HG03571 (cell line): ENCODE data around the gene FCF1.

ENCODE experiments used
- ATAC-seq: cut with Tn5 transposase; IDR thresholded peaks from one replicate; pipeline ENCODE4 v1.9.1; 2021; ENCODE audit not compliant: unreplicated experiment

The FCF1 gene

DNA sequence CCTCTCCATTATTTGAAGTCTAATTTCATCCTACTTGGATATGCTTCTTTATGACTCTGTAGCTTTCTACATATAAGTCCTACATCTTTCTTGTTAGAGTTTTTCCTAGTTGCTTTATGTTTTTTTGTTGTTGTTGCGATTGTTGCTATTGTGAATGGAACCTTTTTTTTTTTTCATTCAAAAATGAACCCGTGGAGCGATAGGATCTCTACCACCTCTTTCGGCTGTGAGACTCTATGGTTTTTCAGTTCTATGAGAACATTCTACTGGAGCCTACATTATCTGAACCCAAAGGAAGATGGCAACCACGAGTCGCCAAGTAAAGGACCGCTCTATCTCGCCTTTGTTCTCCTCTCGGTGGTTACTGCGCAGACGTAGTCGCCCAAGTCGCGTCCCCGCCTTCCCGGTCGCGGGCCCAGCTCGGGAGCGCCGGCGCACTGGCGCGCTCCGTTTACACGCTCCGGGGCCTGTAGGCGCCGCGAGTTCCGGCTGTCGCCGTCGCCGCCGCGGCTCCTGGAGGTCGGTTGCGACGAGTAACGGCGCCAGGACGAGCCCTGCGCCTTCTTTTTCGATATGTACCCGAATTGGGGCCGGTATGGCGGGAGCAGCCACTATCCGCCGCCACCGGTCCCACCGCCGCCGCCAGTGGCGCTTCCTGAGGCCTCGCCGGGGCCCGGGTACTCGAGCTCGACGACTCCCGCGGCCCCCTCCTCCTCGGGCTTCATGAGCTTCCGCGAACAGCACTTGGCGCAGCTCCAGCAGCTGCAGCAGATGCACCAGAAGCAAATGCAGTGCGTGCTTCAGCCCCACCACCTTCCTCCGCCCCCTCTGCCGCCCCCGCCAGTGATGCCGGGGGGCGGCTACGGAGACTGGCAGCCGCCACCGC lies 50.2 kb downstream of the FCF1 start, which contains the start of gene YLPM1:
Gene YLPM1, plus strand, starts transcription at position 400 of the 886 bp plus-strand sequence. Its CDS starts 174 bp downstream, at position 574.
- peak; percentile 93 for ATAC-seq

DNA sequence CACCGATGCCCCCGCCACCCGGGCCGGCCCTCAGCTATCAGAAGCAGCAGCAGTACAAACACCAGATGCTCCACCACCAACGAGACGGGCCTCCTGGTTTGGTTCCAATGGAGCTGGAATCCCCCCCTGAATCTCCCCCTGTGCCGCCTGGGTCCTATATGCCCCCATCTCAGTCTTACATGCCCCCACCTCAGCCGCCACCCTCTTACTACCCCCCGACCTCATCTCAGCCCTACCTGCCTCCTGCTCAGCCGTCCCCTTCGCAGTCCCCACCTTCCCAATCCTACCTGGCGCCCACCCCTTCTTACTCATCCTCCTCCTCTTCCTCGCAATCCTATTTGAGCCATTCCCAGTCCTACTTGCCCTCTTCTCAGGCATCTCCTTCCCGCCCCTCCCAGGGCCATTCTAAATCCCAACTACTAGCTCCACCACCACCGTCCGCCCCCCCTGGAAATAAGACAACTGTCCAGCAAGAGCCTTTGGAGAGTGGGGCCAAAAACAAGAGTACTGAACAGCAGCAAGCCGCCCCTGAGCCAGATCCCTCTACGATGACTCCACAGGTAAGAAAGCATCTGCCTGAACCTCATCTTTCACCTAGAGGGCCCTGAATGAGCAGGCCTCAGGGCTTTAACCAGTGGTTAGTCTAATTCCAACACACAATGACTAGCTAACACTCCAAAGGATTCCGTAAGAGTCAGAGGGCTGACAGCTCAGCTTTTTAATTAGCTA lies 51.0 kb downstream of the FCF1 start:
- no peak for ATAC-seq

DNA sequence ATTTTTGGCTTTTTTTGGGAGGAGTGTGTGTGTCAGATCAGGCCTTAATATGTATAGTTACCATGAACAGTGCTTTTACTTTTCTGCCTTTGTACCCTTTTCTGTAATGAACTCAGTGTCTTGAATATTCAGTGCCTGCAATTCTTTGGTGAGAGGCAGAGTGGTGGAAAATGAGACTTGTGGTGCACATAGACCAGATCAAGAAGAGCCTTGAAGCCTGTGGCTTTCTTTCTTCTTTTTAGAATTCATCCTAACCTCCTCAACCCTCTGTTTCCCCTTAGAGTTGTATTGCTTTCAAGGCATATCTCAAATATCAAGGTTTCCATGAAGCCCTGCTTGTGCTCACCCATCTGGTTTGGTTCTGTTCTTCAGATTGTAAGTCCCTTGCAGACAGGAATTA lies 52.8 kb downstream of the FCF1 start:
- ATAC-seq = no peak

DNA sequence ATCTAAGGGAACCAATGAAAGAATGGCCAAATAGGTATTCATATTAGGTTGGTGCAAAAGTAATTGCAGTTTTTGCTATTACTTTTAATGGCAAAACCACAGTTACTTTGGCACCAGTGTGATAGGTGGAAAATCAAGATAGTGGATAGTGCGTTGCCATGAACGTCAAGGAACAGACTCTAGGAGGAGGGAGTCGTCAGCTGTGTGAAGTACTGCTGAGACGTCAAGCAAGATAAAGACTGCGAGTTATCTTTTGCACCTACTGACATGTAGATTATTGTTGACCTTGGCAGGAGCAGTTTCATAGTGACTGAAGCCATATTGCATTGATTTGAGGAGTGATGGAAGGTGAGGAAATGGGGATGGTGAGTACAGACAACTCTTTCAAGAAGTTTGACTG lies 58.5 kb downstream of the FCF1 start:
- no peak for ATAC-seq

DNA sequence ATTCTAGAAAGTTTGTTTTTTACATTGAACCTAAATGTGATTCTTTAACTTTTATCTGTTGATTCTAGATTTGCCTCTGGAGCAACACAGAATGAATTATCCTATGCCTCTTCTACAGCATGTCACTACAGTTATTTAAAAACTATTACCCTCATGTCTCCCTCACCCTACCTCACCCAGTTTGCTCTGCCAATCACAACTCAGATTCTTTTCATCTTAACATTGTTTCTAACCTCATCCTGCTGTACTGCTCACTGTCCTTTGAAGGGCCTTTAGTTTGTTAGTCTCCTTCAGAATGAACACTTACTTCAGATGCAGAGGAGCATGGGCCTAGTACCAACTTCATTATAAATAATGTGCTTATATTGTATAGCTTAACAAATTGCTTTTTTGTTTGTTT lies 71.7 kb downstream of the FCF1 start:
- ATAC-seq = no peak

DNA sequence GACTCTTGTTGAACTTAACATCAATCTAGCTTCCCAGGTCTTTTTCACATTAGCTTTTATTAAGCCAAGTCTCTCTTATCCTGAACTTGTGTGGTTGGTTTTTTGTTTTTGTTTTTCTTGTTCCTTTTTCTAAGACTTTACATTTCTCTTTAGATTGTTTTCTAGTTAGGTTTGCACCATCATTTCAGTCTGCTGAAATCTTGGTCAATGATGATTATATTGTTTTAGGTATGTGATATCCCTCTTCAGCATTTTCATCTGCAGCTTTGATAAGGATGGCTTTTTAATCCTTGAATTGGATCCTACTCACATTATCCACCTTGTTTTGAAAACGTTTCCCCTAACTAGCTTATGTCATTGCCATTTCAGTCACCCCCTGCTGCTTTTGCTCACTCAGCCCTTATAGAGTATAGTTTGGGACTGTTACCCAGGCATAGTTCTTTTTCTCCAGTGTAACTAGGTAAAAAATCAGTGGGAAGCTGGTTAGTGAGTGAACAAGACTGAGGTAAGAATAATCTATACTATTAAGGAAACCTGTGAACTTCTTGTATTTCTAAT lies 72.2 kb downstream of the FCF1 start:
- no peak for ATAC-seq

DNA sequence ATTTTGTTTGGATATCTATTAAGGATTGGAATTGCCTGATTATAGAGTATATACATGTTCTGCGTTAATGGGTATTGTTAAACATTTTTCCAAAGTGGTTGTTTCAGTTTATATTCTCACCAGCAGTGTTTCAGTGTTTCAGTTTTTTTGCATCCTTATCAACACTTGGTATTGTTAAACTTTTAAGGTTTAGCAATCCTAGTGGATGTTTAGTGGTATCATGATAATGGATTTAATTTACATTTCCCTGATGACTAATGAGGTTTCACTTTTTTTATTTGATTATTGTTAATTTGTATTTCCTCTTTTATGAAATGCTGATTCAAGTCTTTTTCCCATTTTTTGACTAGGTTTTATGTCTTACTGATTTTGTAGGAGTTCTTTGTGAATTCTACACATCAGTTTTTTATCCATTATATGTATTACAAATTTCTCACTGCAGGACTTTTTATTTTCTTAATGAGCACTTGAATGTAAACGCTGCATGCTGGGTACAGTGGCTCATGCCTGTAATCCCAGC lies 73.9 kb downstream of the FCF1 start:
- no peak for ATAC-seq
